IMR-90 (cell line): ENCODE results near the gene GCSAM. TPM values are rescaled to one million over a fixed set of nuclear protein-coding genes. Genes with fewer than 3 reads are reported as not detected.

Experiments used
- ATAC-seq: fragments of 200-7000 bp; cut with Tn5 transposase; 2 replicates; pipeline ENCODE4 v1.9.1; 2020; ENCODE audit warnings: low read depth, mild to moderate bottlenecking, moderate library complexity
- BruUV-seq: library from RNA; stranded (reverse); fragments of 400-500 nt; replicated peaks from 2 replicates; lab custom pipeline; 2021; lab: Mats Ljungman, UMichigan
- CTCF ChIA-PET: fragments of 300-600 bp; formaldehyde crosslinking; extraction: SDS; loops from one replicate; lab custom pipeline; 2021; ENCODE audit warnings: antibody characterized with exemption; lab: Yijun Ruan, JAX
- POLR2A ChIA-PET: fragments of 300-600 bp; sonication (Branson Sonifier 250); formaldehyde crosslinking; loops from one replicate; lab custom pipeline; 2022; ENCODE audit warnings: antibody characterized with exemption; ENCODE audit not compliant: unreplicated experiment; lab: Charles Lee
- DNase-seq: peaks from one replicate; pipeline ENCODE4 v3.0.0; 2013
- H2AFZ ChIP-seq: replicated peaks from 2 replicates; pipeline ENCODE3; 2013; ENCODE audit warnings: low read length, mild to moderate bottlenecking; ENCODE audit not compliant: poor library complexity
- H2AK5ac ChIP-seq: 2 replicates; pipeline ENCODE4 v1.6.1; 2013; ENCODE audit warnings: low read depth, low read length, inconsistent platforms
- H2AK9ac ChIP-seq: replicated peaks from 2 replicates; pipeline ENCODE3; 2013; ENCODE audit warnings: mild to moderate bottlenecking, low read depth, low read length, moderate library complexity; ENCODE audit not compliant: poor library complexity
- H2BK120ac ChIP-seq: 2 replicates; pipeline ENCODE4 v1.6.1; 2013; ENCODE audit warnings: low read depth, low read length, inconsistent platforms
- H2BK15ac ChIP-seq: 3 replicates; pipeline ENCODE4 v1.6.1; 2013; ENCODE audit warnings: low read depth, low read length, inconsistent platforms
- H2BK20ac ChIP-seq: 2 replicates; pipeline ENCODE4 v1.6.1; 2013; ENCODE audit warnings: low read depth, mild to moderate bottlenecking, inconsistent platforms, low read length, moderate library complexity
- H2BK5ac ChIP-seq: 2 replicates; pipeline ENCODE4 v1.6.1; 2013; ENCODE audit warnings: mild to moderate bottlenecking, low read depth, low read length, inconsistent platforms; ENCODE audit not compliant: poor library complexity, severe bottlenecking
- H3K14ac ChIP-seq: replicated peaks from 2 replicates; pipeline ENCODE4 v1.6.1; 2013; ENCODE audit warnings: low read depth, low read length, inconsistent platforms
- H3K18ac ChIP-seq: 2 replicates; pipeline ENCODE4 v1.6.1; 2013; ENCODE audit warnings: low read depth, low read length, control low read depth
- H3K23ac ChIP-seq: 2 replicates; pipeline ENCODE4 v1.6.1; 2013; ENCODE audit warnings: low read depth, low read length, inconsistent platforms
- H3K27ac ChIP-seq: 2 replicates; pipeline ENCODE4 v1.5.1; 2013; ENCODE audit warnings: mild to moderate bottlenecking, control low read depth, low read length; ENCODE audit not compliant: insufficient read depth
- H3K27me3 ChIP-seq: 2 replicates; pipeline ENCODE4 v1.6.1; 2013; ENCODE audit warnings: low read length; ENCODE audit not compliant: control insufficient read depth, insufficient read depth
- H3K36me3 ChIP-seq: 2 replicates; pipeline ENCODE4 v1.6.1; 2013; ENCODE audit warnings: low read length, mixed read lengths; ENCODE audit not compliant: control insufficient read depth, insufficient read depth
- H3K4ac ChIP-seq: 2 replicates; pipeline ENCODE4 v1.6.1; 2013; ENCODE audit warnings: low read depth, low read length, inconsistent platforms
- H3K4me1 ChIP-seq: 2 replicates; pipeline ENCODE4 v1.6.1; 2013; ENCODE audit warnings: low read length, mixed read lengths; ENCODE audit not compliant: control insufficient read depth, insufficient read depth
- H3K4me2 ChIP-seq: 2 replicates; pipeline ENCODE4 v1.6.1; 2013; ENCODE audit warnings: low read depth, mild to moderate bottlenecking, control low read depth, low read length, moderate library complexity
- H3K4me3 ChIP-seq: 2 replicates; pipeline ENCODE4 v1.5.1; 2013; ENCODE audit warnings: low read depth, mild to moderate bottlenecking, control low read depth, low read length, moderate library complexity; ENCODE audit not compliant: insufficient read depth
- H3K56ac ChIP-seq: 2 replicates; pipeline ENCODE4 v1.6.1; 2013; ENCODE audit warnings: low read length, inconsistent platforms; ENCODE audit not compliant: insufficient read depth; ENCODE audit errors: extremely low read depth
- H3K79me1 ChIP-seq, 2 experiments: 2 replicates each; pipeline ENCODE4 v1.6.1; 2013; ENCODE audit warnings: low read length in 2 of 2, inconsistent platforms in 1 of 2, low read depth in 1 of 2
- H3K9ac ChIP-seq: 2 replicates; pipeline ENCODE4 v1.6.1; 2013; ENCODE audit warnings: low read depth, low read length, control low read depth
- H3K9me1 ChIP-seq: 2 replicates; pipeline ENCODE4 v1.6.1; 2013; ENCODE audit warnings: low read length, inconsistent platforms; ENCODE audit not compliant: insufficient read depth
- H3K9me3 ChIP-seq: 2 replicates; pipeline ENCODE4 v1.6.1; 2013; ENCODE audit warnings: low read length; ENCODE audit not compliant: control insufficient read depth, insufficient read depth
- H4K20me1 ChIP-seq: 2 replicates; pipeline ENCODE4 v1.6.1; 2013; ENCODE audit warnings: low read length, inconsistent platforms; ENCODE audit not compliant: insufficient read depth
- H4K5ac ChIP-seq: 2 replicates; pipeline ENCODE4 v1.6.1; 2013; ENCODE audit warnings: mild to moderate bottlenecking, low read depth, low read length, control low read depth
- H4K8ac ChIP-seq, 2 experiments: 2 replicates each; pipeline ENCODE4 v1.6.1; 2013; ENCODE audit warnings: low read depth in 2 of 2, low read length in 2 of 2, control low read depth in 1 of 2, inconsistent platforms in 1 of 2
- H4K91ac ChIP-seq: 2 replicates; pipeline ENCODE4 v1.6.1; 2013; ENCODE audit warnings: low read depth, low read length, inconsistent platforms; ENCODE audit not compliant: insufficient read depth
- CHD1 ChIP-seq: IDR thresholded peaks from 2 replicates; pipeline ENCODE4 v1.6.1; 2012; ENCODE audit warnings: low read depth, low read length, improper control_type of control experiment
- FOS ChIP-seq: fragments of 150-350 bp; IDR thresholded peaks from 2 replicates; pipeline ENCODE4 v1.6.1; 2016; ENCODE audit warnings: low read depth, low read length
- MAFK ChIP-seq: IDR thresholded peaks from 2 replicates; pipeline ENCODE4 v1.6.1; 2012; ENCODE audit warnings: low read depth, low read length, improper control_type of control experiment
- MAZ ChIP-seq: IDR thresholded peaks from 2 replicates; pipeline ENCODE4 v1.6.1; 2012; ENCODE audit warnings: low read depth, mild to moderate bottlenecking, low read length, improper control_type of control experiment, moderate library complexity, borderline replicate concordance
- MXI1 ChIP-seq: IDR thresholded peaks from 2 replicates; pipeline ENCODE4 v1.6.1; 2012; ENCODE audit warnings: low read depth, mild to moderate bottlenecking, low read length, moderate library complexity, borderline replicate concordance
- NFE2L2 ChIP-seq: fragments of 150-350 bp; IDR thresholded peaks from 2 replicates; pipeline ENCODE4 v1.6.1; 2016; ENCODE audit warnings: low read depth, mild to moderate bottlenecking, low read length
- POLR2A ChIP-seq: IDR thresholded peaks from 2 replicates; pipeline ENCODE4 v1.6.1; 2012; ENCODE audit warnings: mild to moderate bottlenecking, low read depth, low read length
- RCOR1 ChIP-seq: IDR thresholded peaks from 2 replicates; pipeline ENCODE4 v1.6.1; 2012; ENCODE audit warnings: mild to moderate bottlenecking, low read length, improper control_type of control experiment; ENCODE audit not compliant: insufficient replicate concordance
- RFX5 ChIP-seq: IDR thresholded peaks from 2 replicates; pipeline ENCODE4 v1.8.0; 2012; ENCODE audit warnings: low read depth, mild to moderate bottlenecking, low read length, moderate library complexity
- WGBS, 2 experiments: methylation state at CpG; one replicate each; pipeline versions ENCODE4 v1.1.5 to v1.1.7; 2013; ENCODE audit warnings: missing lambda C conversion rate in 2 of 2; ENCODE audit not compliant: insufficient read length in 1 of 2; ENCODE audit errors: extremely low coverage in 2 of 2; 5-methylcytosine and 5-hydroxymethylcytosine counted together
- dilution Hi-C: fragments of 300-500 bp; cut with HindIII; formaldehyde crosslinking; loops from one replicate; pipeline ENCODE4 v1.14.3; 2018; ENCODE audit warnings: low sequenced_read_pairs; ENCODE audit not compliant: unreplicated experiment
- in situ Hi-C: fragments of 300-500 bp; cut with MboI; formaldehyde crosslinking; loops from 3 replicates; pipeline ENCODE4 v1.14.3; 2019; ENCODE audit warnings: low sequenced_read_pairs, inconsistent platforms, mixed read lengths
- intact Hi-C: fragments of 100-400 bp; cut with micrococcal nuclease; formaldehyde crosslinking; loops from 2 replicates; pipeline ENCODE4 v1.10.0; 2022
- polyA plus RNA-seq, 3 experiments: library from polyadenylated mRNA; depleted of rRNA; stranded (reverse); fragments of >200 nt; gene quantifications; 2 replicates each; pipeline ENCODE4 v1.2.3, GENCODE V29; 2012; ENCODE audit warnings: low replicate concordance in 1 of 3
- total RNA-seq: library from RNA; depleted of rRNA; stranded (reverse); fragments of >200 nt; gene quantifications from 2 replicates; pipeline ENCODE4 v1.2.3, GENCODE V29; 2012
- TF ChIP-seq, protein P1 (sequence below): conservative IDR thresholded peaks from 2 replicates; pipeline ENCODE4 v1.5.1; 2012; ENCODE audit warnings: mild to moderate bottlenecking, low read depth, low read length, improper control_type of control experiment

The GCSAM gene
- total and polyA plus RNA-seq, 2 of the 4 experiments (the other 2 are of a cell fraction): not detected

DNA sequence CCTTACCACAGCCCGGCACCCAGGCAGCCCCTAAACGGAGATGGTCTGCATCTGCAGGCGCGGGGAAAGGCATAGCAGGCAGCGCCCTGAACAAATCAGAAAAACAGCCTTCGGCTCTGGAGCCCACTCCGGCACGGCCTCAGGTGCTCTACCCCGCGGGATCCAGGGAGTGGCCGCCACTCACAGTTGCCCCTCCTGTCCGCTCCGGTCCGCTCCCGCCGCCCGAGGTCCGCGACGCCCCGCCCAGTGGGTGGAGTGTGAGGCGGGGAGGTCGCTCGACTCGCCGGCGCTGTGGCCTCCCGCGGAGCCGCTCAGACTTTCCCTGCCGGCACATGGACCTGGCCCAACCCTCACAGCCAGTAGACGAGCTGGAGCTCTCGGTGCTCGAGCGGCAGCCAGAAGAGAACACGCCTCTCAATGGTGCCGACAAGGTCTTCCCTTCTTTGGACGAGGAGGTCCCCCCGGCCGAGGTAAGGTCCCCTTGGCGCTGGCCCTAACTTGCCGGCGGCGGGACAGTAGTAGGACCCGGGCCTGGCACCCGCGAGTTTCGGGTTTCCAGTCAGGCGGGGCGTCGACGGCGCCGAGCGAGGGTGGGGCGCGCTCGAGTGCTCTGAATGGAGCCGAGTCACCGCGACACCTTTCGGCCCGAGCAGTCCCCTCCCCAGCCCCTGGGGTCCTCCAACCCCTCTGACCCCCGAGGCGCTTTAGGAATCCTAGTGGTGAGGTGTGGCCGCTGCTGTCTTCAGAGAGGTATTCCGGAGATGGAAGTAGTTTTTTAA, 46.8 kb downstream of the GCSAM start, which contains the start of gene C3orf52:
Gene C3orf52, plus strand, starts transcription at position 314 of the 779 bp plus-strand sequence. Its CDS starts 19 bp downstream, at position 333.
- peak within 1 kb of the TSS; percentile 22; the same call in 1 of the 2 replicates for H3K56ac ChIP-seq
- peak within 1 kb of the TSS; percentile 87 for H3K4me3 ChIP-seq
- H2BK20ac ChIP-seq: no peak within 1 kb of the TSS
- intact Hi-C loops: no loop called here
- peak; percentile 98 for ATAC-seq
- peak within 1 kb of the TSS; percentile 19; the same call in 1 of the 2 replicates for H3K23ac ChIP-seq
- H3K18ac ChIP-seq: peak within 1 kb of the TSS; percentile 13; the same call in 1 of the 2 replicates
- H4K20me1 ChIP-seq: no peaks in the 10 kb centered on the region
- no peaks in the 10 kb centered on the region for H3K36me3 ChIP-seq
- peak within 1 kb of the TSS; percentile 66 for H2BK5ac ChIP-seq
- peak within 1 kb of the TSS; percentile 65; the same call in 1 of the 3 replicates for H2BK15ac ChIP-seq
- TF ChIP-seq FOS (no peak), NFE2L2 (no peak), POLR2A (peak; percentile 87), RFX5 (no peak), MAFK (no peak), MAZ (peak; percentile 39; the same call in 1 of the 2 replicates), MXI1 (peak; percentile 88; the same call in 1 of the 2 replicates), RCOR1 (no peak), CHD1 (no peak)
- TF ChIP-seq, protein P1, sequence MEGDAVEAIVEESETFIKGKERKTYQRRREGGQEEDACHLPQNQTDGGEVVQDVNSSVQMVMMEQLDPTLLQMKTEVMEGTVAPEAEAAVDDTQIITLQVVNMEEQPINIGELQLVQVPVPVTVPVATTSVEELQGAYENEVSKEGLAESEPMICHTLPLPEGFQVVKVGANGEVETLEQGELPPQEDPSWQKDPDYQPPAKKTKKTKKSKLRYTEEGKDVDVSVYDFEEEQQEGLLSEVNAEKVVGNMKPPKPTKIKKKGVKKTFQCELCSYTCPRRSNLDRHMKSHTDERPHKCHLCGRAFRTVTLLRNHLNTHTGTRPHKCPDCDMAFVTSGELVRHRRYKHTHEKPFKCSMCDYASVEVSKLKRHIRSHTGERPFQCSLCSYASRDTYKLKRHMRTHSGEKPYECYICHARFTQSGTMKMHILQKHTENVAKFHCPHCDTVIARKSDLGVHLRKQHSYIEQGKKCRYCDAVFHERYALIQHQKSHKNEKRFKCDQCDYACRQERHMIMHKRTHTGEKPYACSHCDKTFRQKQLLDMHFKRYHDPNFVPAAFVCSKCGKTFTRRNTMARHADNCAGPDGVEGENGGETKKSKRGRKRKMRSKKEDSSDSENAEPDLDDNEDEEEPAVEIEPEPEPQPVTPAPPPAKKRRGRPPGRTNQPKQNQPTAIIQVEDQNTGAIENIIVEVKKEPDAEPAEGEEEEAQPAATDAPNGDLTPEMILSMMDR: no peak
- H2BK120ac ChIP-seq: peak within 1 kb of the TSS; percentile 62
- no TSS peak for BruUV-seq
- peak; percentile 76 for DNase-seq
- peak within 1 kb of the TSS; percentile 57 for H3K27ac ChIP-seq
- peak within 1 kb of the TSS; percentile 34 for H3K4ac ChIP-seq
- H4K91ac ChIP-seq: peak within 1 kb of the TSS; percentile 29
- CTCF ChIA-PET: interaction anchor here (1.9 kb wide), 1 partner anchor 25 kb away, joined by 4 read pairs; no protein-coding TSS in a partner anchor
- in situ Hi-C loops: no loop called here
- peak within 1 kb of the TSS; percentile 57 for H2AK5ac ChIP-seq
- peak within 1 kb of the TSS; percentile 86 for H2AK9ac ChIP-seq
- H3K4me1 ChIP-seq: peaks cover 4% of the 10 kb centered on the region
- dilution Hi-C loops: no loop called here
- no peak within 1 kb of the TSS for H4K5ac ChIP-seq
- H2AFZ ChIP-seq: peak within 1 kb of the TSS; percentile 97
- peaks cover 7% of the 10 kb centered on the region for H3K9me1 ChIP-seq
- peak within 1 kb of the TSS; percentile 61 for H3K9ac ChIP-seq
- no peaks in the 10 kb centered on the region for H3K27me3 ChIP-seq
- peak within 1 kb of the TSS; percentile 44 to 63; a peak in 3 of 4 replicates for H4K8ac ChIP-seq
- WGBS, 2 experiments: 0% methylated on average over 17 of the region's 67 CpGs; no CpG with 5 or more reads in 1 of the 2 experiments
- peaks cover 11 to 32% of the 10 kb centered on the region in 2 experiments; a peak in 3 of 4 replicates for H3K79me1 ChIP-seq
- peak within 1 kb of the TSS; percentile 97 for H3K4me2 ChIP-seq
- H3K14ac ChIP-seq: peak within 1 kb of the TSS; percentile 62; the same call in 1 of the 2 replicates
- POLR2A ChIA-PET: interaction anchor here (1.0 kb wide), 1 partner anchor 11 kb away, joined by 3 read pairs; no protein-coding TSS in a partner anchor
- H3K9me3 ChIP-seq: no peaks in the 10 kb centered on the region
